Panc1 (cell line): Measurements from ENCODE around the gene LITAFD.

Source experiments
- CTCF ChIP-seq: fragments of 450-650 bp; IDR thresholded peaks from 2 replicates; pipeline ENCODE4 v1.5.1; 2017; ENCODE audit warnings: mild to moderate bottlenecking
- POLR2AphosphoS5 ChIP-seq: IDR thresholded peaks from 2 replicates; pipeline ENCODE4 v1.6.1; 2012; ENCODE audit warnings: mild to moderate bottlenecking, low read depth, low read length, moderate library complexity
- REST ChIP-seq, 2 experiments: IDR thresholded peaks; 2 replicates each; pipeline ENCODE4 v1.6.1; 2011 to 2012; ENCODE audit warnings: low read depth in 2 of 2, control low read depth in 1 of 2, low read length in 1 of 2, mild to moderate bottlenecking in 1 of 2, moderate library complexity in 1 of 2; ENCODE audit not compliant: insufficient read depth in 1 of 2
- SIN3A ChIP-seq: IDR thresholded peaks from 2 replicates; pipeline ENCODE4 v1.6.1; 2012; ENCODE audit warnings: low read depth, mild to moderate bottlenecking, low read length, moderate library complexity, borderline replicate concordance; ENCODE audit not compliant: insufficient read depth

- TF ChIP-seq CTCF = no peak
- no peak for TF ChIP-seq SIN3A
- TF ChIP-seq REST (IDR thresholded peaks at IDR 0.05; ENCODE audit: insufficient read depth in 1 of 2, low read depth in 2 of 2, low read length in 1 of 2) = no peak
- TF ChIP-seq POLR2AphosphoS5 = no peak
These were observed 30.3 kb upstream of the LITAFD start for GRCh38 chr16:8851761-8852403.
